K562 (cell line): ENCODE data around the gene GRM5. TPM values are rescaled to one million over a fixed set of nuclear protein-coding genes. Genes with fewer than 3 reads are reported as not detected.

ENCODE experiments used
- ATF3 ChIP-seq, 2 experiments: fragments of 450-650 bp in 1 of 2; sonication (generic) in 1 of 2; formaldehyde crosslinking in 1 of 2; IDR thresholded peaks in 1 of 2; conservative IDR thresholded peaks in 1 of 2; 2 replicates each; pipeline versions ENCODE4 v1.6.1 to v1.8.1; 2016 to 2023; ENCODE audit warnings: mild to moderate bottlenecking in 2 of 2, moderate library complexity in 2 of 2, inconsistent platforms in 1 of 2, missing genetic modification reagents in 1 of 2
- BCL6 ChIP-seq: fragments of 250-450 bp; sonication (Bioruptor Pico); IDR thresholded peaks from 2 replicates; pipeline ENCODE4 v1.4.0; 2020
- BMI1 ChIP-seq: fragments of 150-350 bp; IDR thresholded peaks from 2 replicates; pipeline ENCODE4 v1.6.1; 2014; ENCODE audit warnings: low read length
- CHAMP1 ChIP-seq: fragments of 450-650 bp; IDR thresholded peaks from 2 replicates; pipeline ENCODE4 v1.6.1; 2016; ENCODE audit warnings: mild to moderate bottlenecking
- CXXC5 ChIP-seq: fragments of 250-450 bp; sonication (Bioruptor Pico); IDR thresholded peaks from 2 replicates; pipeline ENCODE4 v1.8.0; 2022; ENCODE audit warnings: inconsistent platforms, mild to moderate bottlenecking, moderate library complexity
- KHSRP ChIP-seq: fragments of 450-650 bp; IDR thresholded peaks from 2 replicates; pipeline ENCODE4 v1.6.1; 2017
- LEF1 ChIP-seq: fragments of 450-650 bp; IDR thresholded peaks from 2 replicates; pipeline ENCODE4 v1.6.1; 2016; ENCODE audit warnings: mild to moderate bottlenecking
- MAX ChIP-seq: sonication (generic); formaldehyde crosslinking; IDR thresholded peaks from 2 replicates; pipeline ENCODE4 v1.9.0; 2022; ENCODE audit warnings: mild to moderate bottlenecking, missing genetic modification reagents
- MITF ChIP-seq: IDR thresholded peaks from 2 replicates; pipeline ENCODE4 v1.6.1; 2014; ENCODE audit warnings: antibody characterized with exemption
- PKNOX1 ChIP-seq: fragments of 450-650 bp; IDR thresholded peaks from 2 replicates; pipeline ENCODE4 v1.6.1; 2016
- PREB ChIP-seq: sonication (generic); formaldehyde crosslinking; IDR thresholded peaks from 2 replicates; pipeline ENCODE4 v1.8.1; 2023; ENCODE audit warnings: mild to moderate bottlenecking, missing genetic modification reagents
- RAD21 ChIP-seq, 2 experiments: fragments of 250-450 bp in 1 of 2; fragments of 450-650 bp in 1 of 2; sonication (Bioruptor Pico) in 1 of 2; formaldehyde crosslinking in 1 of 2; IDR thresholded peaks in 1 of 2; conservative IDR thresholded peaks in 1 of 2; 2 replicates each; pipeline versions ENCODE4 v1.4.0 to v1.8.0; 2020 to 2022; ENCODE audit warnings: mild to moderate bottlenecking in 2 of 2, moderate library complexity in 1 of 2
- RB1 ChIP-seq: fragments of 450-650 bp; IDR thresholded peaks from 2 replicates; pipeline ENCODE4 v1.6.1; 2017; ENCODE audit warnings: low read depth, mild to moderate bottlenecking
- RFX1 ChIP-seq: fragments of 450-650 bp; IDR thresholded peaks from 2 replicates; pipeline ENCODE4 v1.6.1; 2016; ENCODE audit warnings: mild to moderate bottlenecking, moderate library complexity
- RUNX1 ChIP-seq: sonication (generic); IDR thresholded peaks from 2 replicates; pipeline ENCODE4 v1.6.1; 2016; ENCODE audit warnings: antibody characterized with exemption, low read depth
- SPI1 ChIP-seq: IDR thresholded peaks from 2 replicates; pipeline ENCODE4 v1.6.1; 2011; ENCODE audit warnings: low read depth, low read length, control low read depth, borderline replicate concordance
- SUPT5H ChIP-seq: fragments of 450-650 bp; IDR thresholded peaks from 2 replicates; pipeline ENCODE4 v1.6.1; 2016
- TAL1 ChIP-seq: fragments of 450-650 bp; IDR thresholded peaks from 2 replicates; pipeline ENCODE4 v1.6.1; 2016; ENCODE audit warnings: mild to moderate bottlenecking
- ZBTB26 ChIP-seq: fragments of 450-650 bp; formaldehyde crosslinking; IDR thresholded peaks from 2 replicates; pipeline ENCODE4 v1.4.0; 2022; ENCODE audit warnings: missing genetic modification characterization
- ZNF316 ChIP-seq: fragments of 450-650 bp; IDR thresholded peaks from 2 replicates; pipeline ENCODE4 v1.6.1; 2016
- polyA plus RNA-seq, 8 experiments: library from polyadenylated mRNA; depleted of rRNA in 4 of 8; stranded (reverse) in 5 of 8; unstranded in 3 of 8; fragments of >200 nt; fragmentation: Nextera tagmentation in 2 of 8; fragmentation: Illumina TruSeq in 1 of 8; extraction: Ambion mirVana in 2 of 8; extraction: Trizol in 1 of 8; gene quantifications; 2 replicates each; pipeline versions ENCODE4 v1.2.1 to v1.2.3, GENCODE V29; 2011 to 2014; ENCODE audit warnings: inconsistent platforms in 1 of 8, missing spikeins in 1 of 8
- total RNA-seq, 7 experiments: library from RNA; depleted of rRNA in 6 of 7; stranded (reverse); fragments of >200 nt in 6 of 7; fragmentation: Illumina TruSeq in 2 of 7; extraction: Trizol in 2 of 7; gene quantifications; 2 replicates each; pipeline versions ENCODE4 v1.2.1 to v1.2.3, GENCODE V29; 2011 to 2021; ENCODE audit warnings: low replicate concordance in 1 of 7

Gene GRM5
- total and polyA plus RNA-seq, 9 of the 15 experiments (the other 6 are each of a cell fraction or from before 2014, with no cell fraction given): not detected

GRCh38 chr11:88484873-88485621 is 580.7 kb downstream of the GRM5 start (continued):
- TF ChIP-seq PKNOX1 (0 out of 2 replicates have a peak, but pooled peaks have one; percentile 17), BMI1 (no peak), CXXC5 (CRISPR knock-in tag) (peak; percentile 11; the same call in 1 of the 2 replicates), KHSRP (no peak), RFX1 (no peak), SUPT5H (no peak), BCL6 (CRISPR knock-in tag) (no peak), RAD21 (CRISPR knock-in tag; conservative IDR thresholded peaks at IDR 0.05 in 1 of 2, IDR thresholded peaks at IDR 0.05 in 1 of 2) (peak; percentile 30 to 43; a peak in 3 of 4 replicates), PREB (0 out of 2 replicates have a peak, but pooled peaks have one; percentile 77), SPI1 (no peak), LEF1 (peak; percentile 29; the same call in 1 of the 2 replicates), RUNX1 (no peak), ATF3 (IDR thresholded peaks at IDR 0.05) (peak; percentile 53), ATF3 (CRISPR knock-in tag; conservative IDR thresholded peaks at IDR 0.05) (no peak), MITF (no peak), ZNF316 (peak; percentile 36; the same call in 1 of the 2 replicates), ZBTB26 (CRISPR knock-in tag) (no peak), RB1 (peak; percentile 19; the same call in 1 of the 2 replicates), MAX (CRISPR knock-in tag) (no peak), CHAMP1 (no peak), TAL1 (peak; percentile 29; the same call in 1 of the 2 replicates)
